NCI-H128 (cell line): ENCODE measurements around the gene WFS1.

Experiments
- DNase-seq: peaks from one replicate; lab custom pipeline; 2025; ENCODE audit not compliant: unreplicated experiment; lab: John Stamatoyannopoulos, UW

WFS1 gene

DNA sequence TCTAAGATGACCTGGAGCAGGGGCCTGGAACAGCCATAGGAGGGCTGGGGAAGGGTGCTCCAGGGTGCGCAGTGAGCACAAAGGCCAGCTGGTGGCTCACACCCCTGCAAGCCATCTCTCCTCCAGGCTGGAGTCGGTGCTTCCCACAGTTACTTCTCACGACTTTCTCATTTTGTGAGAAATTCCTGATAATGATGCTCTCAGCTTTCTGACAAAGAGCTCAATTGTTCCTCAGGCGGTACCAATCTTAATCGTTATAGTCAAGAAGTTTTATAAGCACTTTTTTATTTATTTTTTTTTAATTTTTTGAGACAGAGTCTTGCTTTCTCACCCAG, 11.7 kb upstream of the WFS1 start:
- no peak for DNase-seq

DNA sequence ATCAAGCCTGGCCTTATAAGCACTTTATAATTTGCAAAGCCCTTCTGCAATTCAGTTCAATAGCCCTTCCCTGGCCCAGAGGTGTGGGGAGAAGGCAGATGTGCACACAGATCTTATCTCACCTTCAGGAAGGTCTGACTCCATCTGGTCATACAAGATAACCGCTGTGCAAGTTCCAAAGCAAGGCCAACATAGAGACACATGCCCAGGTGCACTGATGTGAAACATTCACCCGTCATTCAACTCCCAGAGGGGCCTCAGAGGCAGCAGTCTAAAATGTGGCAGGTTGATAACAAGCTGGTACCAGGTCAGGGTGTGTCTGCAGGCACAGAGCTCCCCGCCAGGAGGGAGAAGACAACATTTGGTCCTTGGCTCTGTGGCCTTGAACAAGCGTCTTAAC, 10.9 kb upstream of the WFS1 start:
- DNase-seq: no peak

DNA sequence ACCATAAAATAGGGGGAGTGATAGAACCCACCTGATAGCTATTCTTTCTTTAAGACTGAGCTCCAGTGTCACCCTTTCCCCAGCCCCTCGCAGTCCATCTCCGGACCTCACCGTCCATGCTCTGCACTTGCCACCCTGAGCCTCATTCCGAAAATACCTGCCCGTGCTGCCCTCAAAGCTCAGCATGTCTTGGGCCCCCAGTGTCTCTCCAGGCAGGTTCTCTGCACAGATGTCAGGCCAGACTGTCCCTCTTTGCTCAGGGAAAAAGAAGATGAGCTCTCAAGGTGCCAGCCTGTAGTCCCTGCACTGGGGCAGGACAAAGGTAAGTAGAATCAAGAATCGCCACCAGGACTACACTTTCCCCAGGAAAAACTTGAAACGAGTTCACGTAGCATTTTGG, 9.8 kb upstream of the WFS1 start:
- no peak for DNase-seq

DNA sequence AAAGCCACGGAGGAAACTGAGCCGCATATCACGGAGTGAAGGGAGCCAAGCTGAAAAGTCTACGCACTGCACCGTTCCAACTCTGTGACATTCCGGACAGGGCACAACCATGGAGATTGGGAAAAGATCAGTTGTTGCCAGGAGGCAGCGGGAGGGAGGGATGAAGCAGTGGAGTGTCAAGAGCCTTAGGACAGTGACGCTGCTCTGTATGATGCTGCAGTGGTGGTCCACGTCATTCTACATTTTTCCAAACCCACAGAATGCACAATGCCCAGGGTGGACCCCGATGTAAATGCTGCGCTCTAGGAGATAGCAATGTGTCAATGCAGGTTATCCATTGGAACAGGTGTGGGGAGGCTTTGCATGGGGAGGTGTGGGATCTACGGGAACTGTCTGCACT, 7.5 kb upstream of the WFS1 start:
- DNase-seq: no peak

DNA sequence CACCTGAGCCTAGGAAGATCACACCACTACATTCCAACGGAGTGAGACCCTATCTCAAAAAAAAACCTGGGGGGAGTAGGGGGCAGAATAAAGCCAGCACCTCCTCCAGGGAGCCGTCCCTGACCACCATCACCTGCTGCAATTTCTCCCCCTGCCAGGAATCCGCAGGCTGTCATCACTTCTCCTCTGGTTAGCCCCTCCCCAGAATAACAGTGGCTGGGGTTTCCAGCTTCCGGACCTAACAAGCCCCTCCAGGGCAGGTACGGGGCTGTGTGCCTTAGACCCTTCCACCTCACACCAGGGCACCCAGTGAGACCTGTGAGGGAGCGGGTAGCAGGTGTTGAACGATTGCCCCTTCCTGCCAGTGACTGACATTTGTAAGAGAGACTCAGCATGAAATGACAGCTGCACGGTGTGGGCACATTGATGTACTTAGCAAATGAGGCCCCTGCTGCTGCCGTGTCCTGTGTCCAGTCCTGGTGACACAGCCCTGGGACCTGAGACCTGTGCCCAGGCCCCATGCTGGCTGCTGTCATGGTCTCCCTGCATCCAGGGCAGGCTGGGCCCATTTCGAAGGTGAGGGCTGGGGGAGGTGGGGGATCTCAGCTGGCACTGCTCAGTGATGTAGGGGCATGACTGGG, 6.7 kb upstream of the WFS1 start:
- no peak for DNase-seq

DNA sequence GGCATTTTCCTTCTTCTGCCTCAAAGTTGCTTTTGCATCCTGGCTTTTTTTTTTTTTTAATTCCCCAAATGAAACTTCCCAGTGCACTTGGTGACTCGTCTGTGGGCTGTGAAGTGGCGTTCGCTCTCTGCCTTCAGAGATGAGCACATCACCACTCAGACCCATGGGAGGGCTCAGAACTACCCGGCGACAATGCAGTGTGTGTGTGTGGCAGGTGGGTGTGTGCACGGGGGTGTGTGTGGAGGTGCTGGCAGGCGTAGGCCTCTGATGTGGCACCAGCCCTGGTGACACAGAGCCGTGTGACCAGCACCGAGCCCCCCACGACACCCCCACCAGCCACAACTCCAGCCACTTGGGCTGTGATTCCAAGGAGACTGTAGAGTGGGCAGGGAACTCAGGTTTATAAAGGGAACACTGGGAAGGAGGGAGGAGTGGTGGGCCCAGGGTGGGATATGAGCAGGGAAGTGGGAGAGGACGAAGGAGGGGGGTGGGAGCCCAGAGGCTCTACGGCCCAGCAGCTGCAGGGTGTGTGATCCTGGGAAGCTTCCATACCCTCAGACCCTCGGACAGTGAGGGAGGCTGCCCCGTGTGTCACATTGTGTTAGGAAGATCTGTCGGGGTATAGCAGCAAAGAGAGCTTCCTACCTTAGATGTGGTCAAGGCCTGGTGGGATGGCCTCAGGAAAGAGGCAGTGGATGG, 6.0 kb upstream of the WFS1 start:
- DNase-seq: no peak

DNA sequence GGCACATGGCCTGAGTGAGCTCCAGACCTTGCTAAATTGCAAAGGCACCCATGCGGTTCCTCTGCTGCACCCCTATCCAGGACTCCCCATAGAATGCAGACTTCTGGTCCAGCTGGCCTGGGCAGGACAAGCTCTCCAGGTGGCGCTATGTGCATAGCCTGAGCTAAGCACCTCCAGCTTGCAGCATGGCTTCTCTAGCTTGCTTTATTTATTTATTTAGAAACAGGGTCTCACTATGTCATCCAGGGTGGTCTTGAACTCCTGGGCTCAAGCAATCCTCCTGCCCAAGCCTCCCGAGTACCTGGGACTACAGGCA, 5.5 kb upstream of the WFS1 start:
- DNase-seq: no peak

DNA sequence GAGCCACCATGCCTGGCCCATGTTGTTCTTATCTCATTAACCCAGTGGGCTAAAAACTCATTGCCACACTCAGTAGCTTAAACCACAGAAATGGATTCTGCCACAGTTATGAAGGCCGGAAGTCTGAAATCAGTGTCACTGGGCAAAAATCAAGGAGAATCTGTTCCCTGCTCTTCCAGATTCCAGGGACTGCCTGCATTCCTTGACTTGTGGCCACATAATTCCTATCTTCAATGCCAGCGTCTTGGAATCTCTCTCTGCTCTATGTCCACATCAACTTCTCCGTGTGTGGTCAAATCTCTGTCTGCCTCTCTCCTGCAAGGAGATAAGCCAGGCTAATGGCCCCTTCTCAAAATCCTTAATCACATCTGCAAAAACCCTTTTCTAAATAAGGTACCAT, 4.1 kb upstream of the WFS1 start:
- DNase-seq: no peak

DNA sequence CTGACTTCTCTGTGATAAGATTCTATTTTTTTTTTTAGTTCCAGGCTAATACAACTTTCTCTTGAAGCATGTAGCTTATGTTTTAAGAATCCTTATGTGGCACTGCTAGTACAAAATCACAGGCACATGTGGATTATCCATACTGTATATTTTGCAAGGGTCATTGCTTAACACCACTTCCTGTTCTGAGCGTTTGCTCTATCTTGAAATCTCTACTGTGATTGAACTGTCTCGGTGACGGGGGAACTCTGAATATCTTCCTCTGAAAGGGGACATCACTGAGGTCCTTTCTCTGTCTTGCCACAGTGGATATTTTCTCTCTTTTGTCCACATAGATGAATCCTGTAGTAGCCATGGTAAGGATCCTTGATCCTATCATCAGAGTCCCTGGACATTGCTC, 2.1 kb upstream of the WFS1 start:
- no peak for DNase-seq

DNA sequence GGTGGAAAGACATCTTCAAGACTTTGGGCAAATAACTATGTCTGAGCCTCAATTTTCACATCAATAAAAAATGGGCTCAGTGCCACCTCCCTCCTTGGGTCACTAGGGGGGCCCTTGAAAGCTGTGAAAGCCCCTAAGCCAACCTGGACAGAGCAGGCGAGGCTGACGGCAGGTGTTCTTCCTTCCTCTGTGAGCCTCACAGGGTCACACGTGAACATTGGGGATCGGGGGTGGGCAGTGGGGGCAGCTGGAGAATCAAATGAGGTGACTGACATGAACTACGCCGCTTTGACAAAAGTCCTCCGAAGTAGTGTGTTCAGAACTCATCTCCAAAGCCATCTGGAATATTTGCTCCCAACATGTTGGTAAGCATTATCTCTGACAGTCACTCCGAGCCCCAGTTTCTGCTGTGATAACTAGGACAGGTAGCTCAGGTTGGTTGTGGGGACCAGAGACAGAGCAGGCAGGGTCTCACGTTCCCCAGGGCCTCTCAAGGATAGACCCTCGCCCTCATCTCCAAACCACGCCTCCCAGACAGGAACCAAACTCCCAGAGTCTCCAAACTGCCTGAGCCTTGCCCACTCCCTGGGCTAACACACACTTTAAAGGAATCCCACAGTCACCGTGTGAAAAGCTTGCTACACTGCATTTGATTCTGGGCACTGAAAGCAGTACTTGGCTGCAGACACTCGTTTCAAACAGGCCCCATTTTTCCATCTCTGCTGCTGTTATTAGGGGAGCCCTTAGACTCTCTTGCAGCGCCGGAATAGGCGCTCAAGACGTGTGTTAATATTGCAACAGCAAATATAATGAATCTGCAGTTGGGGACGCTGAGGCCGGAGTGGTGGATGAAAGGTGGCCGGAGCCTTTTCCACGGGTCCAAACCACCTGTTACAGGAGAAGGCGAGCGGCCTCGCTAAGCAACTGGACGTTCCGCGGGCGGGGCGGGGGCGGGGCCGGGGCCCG, 717 bp upstream of the WFS1 start:
- DNase-seq: no peak

DNA sequence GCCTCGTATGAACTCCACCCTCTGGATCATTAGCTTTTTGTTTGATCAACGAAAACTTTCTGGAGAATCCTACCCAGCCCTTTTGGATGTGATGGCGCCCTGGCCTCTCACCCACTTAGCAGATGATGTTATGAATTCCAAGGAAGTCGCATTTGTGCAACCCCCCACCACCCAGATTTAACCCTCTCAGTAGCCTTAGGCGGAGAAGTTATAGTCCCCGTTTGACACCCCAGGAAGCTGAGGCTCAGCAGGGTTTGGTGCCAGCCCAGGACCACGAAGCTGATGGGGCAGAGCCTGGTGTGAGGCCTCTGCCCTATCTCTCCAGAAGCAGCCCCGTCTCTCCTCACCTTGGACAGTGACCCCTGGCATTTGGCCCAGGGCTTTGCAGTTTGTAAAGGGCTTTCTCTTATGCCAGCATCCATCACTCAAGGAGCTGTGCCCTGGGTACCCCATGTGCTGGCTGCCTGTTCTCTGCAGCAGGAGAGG, 1.0 kb downstream of the WFS1 start:
- no peak for DNase-seq

DNA sequence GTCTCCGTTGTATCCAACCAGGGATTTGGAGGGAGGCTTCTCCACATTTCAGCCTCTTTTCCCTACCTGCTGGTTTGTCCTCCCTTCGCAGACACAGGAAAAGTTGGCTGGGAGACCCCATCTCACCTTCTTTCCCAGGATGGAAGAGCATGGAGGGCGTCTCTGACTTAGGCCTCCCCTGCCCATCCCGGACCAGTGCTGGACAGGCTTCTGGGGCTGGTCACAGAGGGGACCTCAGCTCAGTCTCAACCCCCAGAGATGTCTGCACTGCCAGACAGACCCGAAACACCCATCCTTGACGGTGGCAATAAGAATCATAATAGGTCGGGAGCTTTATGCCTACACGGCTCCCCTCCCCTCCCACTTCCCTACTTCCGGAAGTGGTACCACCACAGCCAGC, 1.6 kb downstream of the WFS1 start:
- DNase-seq: no peak

DNA sequence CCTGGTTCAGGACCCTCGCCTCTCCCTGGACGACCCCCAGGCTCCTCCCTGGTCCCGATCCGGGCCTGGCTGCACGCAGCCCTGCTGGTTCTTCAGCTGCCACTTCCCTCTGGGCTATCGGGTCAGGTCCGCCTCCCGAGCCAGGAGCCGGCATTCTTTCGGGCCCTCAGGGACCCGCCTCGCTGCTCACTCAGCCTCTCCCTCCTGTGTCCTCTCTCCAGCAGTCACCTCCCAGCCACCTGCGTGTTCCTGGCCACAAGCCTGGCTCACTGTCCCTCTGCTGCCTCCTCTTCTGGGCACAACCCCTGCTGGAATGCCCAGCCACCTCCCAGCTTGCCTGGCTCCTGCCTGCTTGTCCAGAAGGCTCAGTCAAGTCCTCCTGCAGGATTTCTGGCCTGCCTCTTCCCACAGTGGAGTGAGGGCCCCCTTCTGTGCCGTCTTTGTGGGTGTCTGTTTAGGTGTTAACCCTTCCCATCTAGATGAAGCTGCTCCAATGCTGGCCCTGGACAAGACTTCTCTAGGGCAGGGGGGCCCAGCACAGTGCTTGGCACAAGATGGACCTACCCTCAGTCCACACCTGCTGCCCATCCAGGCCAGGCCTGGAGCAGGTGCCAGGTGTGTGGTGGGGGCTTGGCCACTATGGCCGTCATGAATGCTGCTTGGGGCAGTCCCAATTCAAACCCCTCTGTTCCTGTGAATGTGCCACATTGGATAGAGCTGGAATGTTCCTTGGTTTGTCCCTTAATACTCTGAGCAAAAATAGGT, 2.2 kb downstream of the WFS1 start:
- no peak for DNase-seq

DNA sequence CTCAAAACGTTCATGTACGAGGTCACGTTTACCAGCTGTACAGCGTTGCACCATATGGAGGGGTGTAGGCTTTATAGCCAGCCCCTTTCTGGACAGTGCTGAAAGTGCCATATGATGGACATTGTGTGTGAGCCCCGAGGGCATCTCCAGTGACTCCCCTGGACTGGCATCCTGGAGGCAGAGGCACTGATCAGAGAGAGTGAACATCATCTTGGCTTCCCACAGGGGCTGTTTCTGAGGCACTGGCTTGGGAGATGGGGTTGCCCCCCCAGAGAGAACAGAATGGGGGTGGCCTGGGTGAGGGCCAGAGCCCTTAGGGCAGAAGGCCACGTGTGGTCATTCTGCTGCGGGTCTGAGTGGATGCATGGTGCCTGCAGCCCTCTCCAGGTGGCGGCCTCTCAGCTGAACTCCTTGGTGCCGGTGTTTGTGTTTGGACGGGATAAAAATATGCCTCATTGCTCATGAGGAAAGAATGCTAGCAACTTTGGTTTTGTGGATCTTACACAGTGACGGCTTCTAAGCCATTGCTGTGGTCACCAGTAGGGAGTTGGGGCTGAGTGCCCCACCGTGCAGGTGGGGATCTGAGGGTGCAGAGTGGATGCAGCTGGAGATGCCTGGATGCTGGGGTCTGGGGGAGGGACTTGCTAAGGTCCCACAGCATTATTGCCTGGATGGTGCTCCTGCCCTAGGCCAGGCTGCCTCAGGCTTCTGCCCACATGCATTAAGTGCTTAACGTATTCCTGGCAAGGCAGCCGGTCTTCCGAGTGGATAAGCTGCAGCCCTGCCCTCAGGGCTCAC, 3.4 kb downstream of the WFS1 start:
- no peak for DNase-seq

DNA sequence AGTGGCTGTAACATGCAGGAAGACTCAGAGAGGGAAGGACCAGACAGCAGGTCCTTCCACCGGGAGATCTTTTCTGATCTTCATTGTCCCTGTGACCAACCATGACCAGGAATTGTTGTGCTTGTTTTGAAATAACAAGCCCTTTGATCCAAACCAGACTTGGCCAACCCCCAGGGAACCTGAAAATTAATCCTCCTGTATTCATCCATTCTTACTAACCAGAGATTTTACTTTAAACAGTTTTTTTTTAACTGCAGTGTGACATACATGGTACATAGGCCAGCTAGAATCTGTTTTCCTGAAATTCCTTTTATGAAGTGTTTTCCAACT, 4.0 kb downstream of the WFS1 start:
- no peak for DNase-seq

DNA sequence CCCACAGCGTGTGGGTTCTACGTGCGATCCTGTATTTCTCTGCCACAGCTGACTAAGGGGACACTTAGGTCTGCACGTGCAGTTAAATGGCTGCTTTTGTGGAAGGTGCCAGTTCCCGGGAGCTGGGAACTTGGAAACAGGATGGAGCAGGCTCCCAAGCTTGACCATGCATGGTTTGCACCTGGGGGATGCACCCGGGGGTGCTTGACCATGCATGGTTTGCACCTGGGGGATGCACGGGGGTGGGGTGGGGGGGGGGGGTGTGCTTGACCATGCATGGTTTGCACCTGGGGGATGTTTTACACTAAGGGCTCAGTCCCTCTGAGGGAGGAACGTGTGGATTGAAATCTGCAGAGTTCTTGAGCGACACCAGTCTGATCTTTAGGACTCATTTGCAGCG, 5.7 kb downstream of the WFS1 start:
- DNase-seq: no peak

DNA sequence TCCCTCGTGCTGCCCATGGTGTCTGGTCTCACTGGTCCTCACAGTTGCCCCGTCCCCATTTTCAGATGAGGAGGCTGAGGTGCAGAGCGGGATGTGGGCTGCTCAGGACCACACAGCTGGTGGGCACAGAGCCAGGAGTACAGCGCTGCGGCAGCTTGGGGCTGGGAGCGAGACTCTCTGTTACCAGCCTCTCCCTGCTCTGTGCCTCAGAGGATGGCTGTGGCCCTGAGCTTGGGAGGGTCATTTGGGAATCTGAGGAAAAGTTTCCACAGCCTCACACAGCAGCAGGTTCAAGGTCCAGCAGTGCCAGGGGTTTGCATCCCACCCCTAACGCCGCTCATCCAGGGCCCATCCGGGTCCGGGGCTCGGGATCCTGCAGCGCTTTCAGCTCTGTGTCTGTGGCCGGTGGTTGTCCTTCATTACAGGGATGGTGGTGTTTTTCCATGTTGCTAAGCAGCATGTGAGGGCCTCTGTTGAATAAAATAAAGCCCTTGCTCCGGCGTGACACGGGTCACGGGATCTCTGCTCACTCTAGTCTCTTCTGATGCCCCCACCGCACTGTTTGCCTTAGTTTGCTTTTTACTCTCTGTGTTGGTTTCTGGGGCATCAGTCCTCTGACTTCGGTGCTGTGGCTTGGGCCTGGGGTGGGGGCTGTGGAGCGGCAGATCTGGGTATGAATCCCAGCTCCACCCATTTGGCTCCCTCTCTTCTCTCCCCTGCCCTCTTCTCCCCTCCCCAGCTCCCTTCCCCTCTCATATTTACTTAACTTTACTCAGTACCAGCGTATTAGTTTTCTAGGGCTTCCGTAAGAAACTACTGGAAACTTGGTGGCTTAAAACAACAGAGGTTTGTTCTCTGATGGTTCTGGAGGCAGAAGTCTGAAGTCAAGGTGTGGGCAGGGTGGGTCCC, 6.5 kb downstream of the WFS1 start:
- no peak for DNase-seq

DNA sequence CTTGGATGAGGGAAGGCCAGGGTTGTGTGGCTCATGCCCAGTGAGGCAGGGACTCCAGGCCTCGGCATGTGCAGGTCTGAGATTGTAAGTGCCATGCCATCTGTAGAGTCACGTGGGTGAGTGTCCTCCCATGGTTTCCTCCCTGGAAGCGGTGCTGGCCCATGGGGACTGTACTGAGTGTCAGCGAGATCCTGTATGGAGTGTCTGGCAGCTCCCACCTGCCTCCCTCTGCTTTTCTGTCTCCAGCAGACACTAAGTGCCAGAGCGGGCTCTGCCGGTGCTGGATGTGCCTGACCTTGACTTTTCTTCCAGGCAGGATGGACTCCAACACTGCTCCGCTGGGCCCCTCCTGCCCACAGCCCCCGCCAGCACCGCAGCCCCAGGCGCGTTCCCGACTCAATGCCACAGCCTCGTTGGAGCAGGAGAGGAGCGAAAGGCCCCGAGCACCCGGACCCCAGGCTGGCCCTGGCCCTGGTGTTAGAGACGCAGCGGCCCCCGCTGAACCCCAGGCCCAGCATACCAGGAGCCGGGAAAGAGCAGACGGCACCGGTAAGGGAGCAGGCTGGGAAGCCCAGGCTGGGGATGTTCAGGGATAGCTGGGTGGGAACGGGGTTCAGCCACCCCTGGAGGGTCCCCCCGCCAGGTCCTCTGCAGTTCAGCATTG, 7.6 kb downstream of the WFS1 start:
- DNase-seq: no peak
